Astrocyte (in vitro differentiated cells and primary cell): ENCODE measurements around the gene SKAP2. TPM values are rescaled to one million over a fixed set of nuclear protein-coding genes. Genes with fewer than 3 reads are reported as not detected.

Source experiments
- DNase-seq: peaks from one replicate; pipeline ENCODE4 v3.0.0-alpha.2; 2010; ENCODE audit warnings: low read depth
- FAIRE-seq: peaks from 2 replicates; lab custom pipeline; 2011; peaks lifted over from hg19 to GRCh38; lab: Jason Lieb, UNC
- H2AFZ ChIP-seq: 2 replicates; pipeline ENCODE4 v1.6.0; 2012; ENCODE audit warnings: low read depth, low read length, inconsistent platforms
- H3K27ac ChIP-seq: 2 replicates; pipeline ENCODE4 v1.5.1; 2011; ENCODE audit warnings: low read depth, low read length, inconsistent platforms
- H3K27me3 ChIP-seq: 2 replicates; pipeline ENCODE4 v1.6.0; 2011; ENCODE audit warnings: low read length, inconsistent platforms; ENCODE audit not compliant: insufficient read depth
- H3K36me3 ChIP-seq: 2 replicates; pipeline ENCODE4 v1.5.1; 2011; ENCODE audit warnings: low read length, inconsistent platforms; ENCODE audit not compliant: insufficient read depth
- H3K4me1 ChIP-seq: 2 replicates; pipeline ENCODE4 v1.5.1; 2011; ENCODE audit warnings: low read length, inconsistent platforms; ENCODE audit not compliant: insufficient read depth
- H3K4me2 ChIP-seq: 2 replicates; pipeline ENCODE4 v1.6.0; 2012; ENCODE audit warnings: low read length, inconsistent platforms
- H3K4me3 ChIP-seq: 2 replicates; pipeline ENCODE4 v1.5.1; 2011; ENCODE audit warnings: low read depth, mild to moderate bottlenecking, low read length, inconsistent platforms; ENCODE audit not compliant: insufficient read depth
- H3K79me2 ChIP-seq: 2 replicates; pipeline ENCODE4 v1.6.0; 2012; ENCODE audit warnings: mild to moderate bottlenecking, low read length, inconsistent platforms; ENCODE audit not compliant: insufficient read depth
- H3K9ac ChIP-seq: 2 replicates; pipeline ENCODE4 v1.6.0; 2012; ENCODE audit warnings: mild to moderate bottlenecking, low read length, inconsistent platforms
- H3K9me3 ChIP-seq: 2 replicates; pipeline ENCODE4 v1.5.1; 2012; ENCODE audit warnings: low read depth, mild to moderate bottlenecking, low read length, inconsistent platforms; ENCODE audit not compliant: insufficient read depth
- H4K20me1 ChIP-seq: 2 replicates; pipeline ENCODE4 v1.6.0; 2012; ENCODE audit warnings: low read length, inconsistent platforms; ENCODE audit not compliant: insufficient read depth
- H3K27ac Mint-ChIP-seq: one replicate; pipeline ENCODE4 v1.8.0; 2021; ENCODE audit warnings: mild to moderate bottlenecking, mixed read lengths; ENCODE audit not compliant: unreplicated experiment
- H3K27me3 Mint-ChIP-seq: one replicate; pipeline ENCODE4 v1.8.0; 2021; ENCODE audit warnings: low read depth, mixed read lengths; ENCODE audit not compliant: unreplicated experiment
- H3K36me3 Mint-ChIP-seq: one replicate; pipeline ENCODE4 v1.8.0; 2021; ENCODE audit warnings: low read depth, mixed read lengths; ENCODE audit not compliant: unreplicated experiment
- H3K4me1 Mint-ChIP-seq: one replicate; pipeline ENCODE4 v1.8.0; 2021; ENCODE audit warnings: low read depth, mixed read lengths; ENCODE audit not compliant: unreplicated experiment
- H3K4me3 Mint-ChIP-seq: one replicate; pipeline ENCODE4 v1.8.0; 2021; ENCODE audit warnings: mild to moderate bottlenecking, moderate library complexity, mixed read lengths; ENCODE audit not compliant: unreplicated experiment
- H3K9me3 Mint-ChIP-seq: one replicate; pipeline ENCODE4 v1.8.0; 2021; ENCODE audit warnings: mild to moderate bottlenecking, mixed read lengths; ENCODE audit not compliant: unreplicated experiment
- EZH2 ChIP-seq: IDR thresholded peaks from 2 replicates; pipeline ENCODE4 v1.6.1; 2012; ENCODE audit warnings: mild to moderate bottlenecking, low read length, inconsistent platforms; ENCODE audit not compliant: insufficient read depth
- total RNA-seq: library from RNA; stranded (reverse); gene quantifications from 2 replicates; pipeline ENCODE4 v1.2.1, GENCODE V29; 2021
- TF ChIP-seq, protein P1 (sequence below): IDR thresholded peaks from 2 replicates; pipeline ENCODE4 v1.5.1; 2011; ENCODE audit warnings: low read depth, mild to moderate bottlenecking, inconsistent platforms, low read length, moderate library complexity; ENCODE audit not compliant: insufficient read depth

SKAP2 gene
- total RNA-seq, 1 donor from 2014 or later = 10.1 TPM

DNA sequence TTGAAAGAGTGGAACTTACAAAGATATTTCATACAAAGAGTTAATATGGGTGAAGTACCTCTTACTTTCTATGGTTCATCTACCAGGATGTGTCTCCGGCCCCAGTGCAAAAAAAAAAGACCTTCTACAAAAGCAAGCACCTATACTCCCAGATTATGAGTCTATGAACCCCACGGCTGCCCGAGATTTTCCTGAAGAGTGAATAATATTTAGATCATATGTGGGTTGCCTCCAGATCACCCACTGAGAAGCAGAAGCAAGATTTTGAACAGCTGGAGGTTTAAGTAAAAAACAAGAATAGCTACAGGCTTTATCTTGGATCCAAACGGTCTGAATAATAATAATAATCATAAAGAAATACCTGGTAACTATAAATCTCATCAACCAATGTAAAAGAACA, 207.7 kb downstream of the SKAP2 start:
- H3K27ac ChIP-seq = no peak overlapping the region
- H3K36me3 Mint-ChIP-seq = no peaks in the 10 kb centered on the region
- H3K36me3 ChIP-seq = no peaks in the 10 kb centered on the region
- H3K4me1 Mint-ChIP-seq = peaks cover 8% of the 10 kb centered on the region
- H2AFZ ChIP-seq = no peak overlapping the region
- H3K79me2 ChIP-seq = no peaks in the 10 kb centered on the region
- no peaks in the 10 kb centered on the region for H3K4me1 ChIP-seq
- no peak overlapping the region for H3K27ac Mint-ChIP-seq
- FAIRE-seq = no peak
- H3K27me3 Mint-ChIP-seq = peaks cover 1% of the 10 kb centered on the region
- H3K9me3 Mint-ChIP-seq = no peaks in the 10 kb centered on the region
- DNase-seq = no peak
- H4K20me1 ChIP-seq = no peaks in the 10 kb centered on the region
- H3K4me3 ChIP-seq = no peak overlapping the region
- no peak overlapping the region for H3K4me2 ChIP-seq
- peaks cover 43% of the 10 kb centered on the region for H3K27me3 ChIP-seq
- TF ChIP-seq, protein P1, sequence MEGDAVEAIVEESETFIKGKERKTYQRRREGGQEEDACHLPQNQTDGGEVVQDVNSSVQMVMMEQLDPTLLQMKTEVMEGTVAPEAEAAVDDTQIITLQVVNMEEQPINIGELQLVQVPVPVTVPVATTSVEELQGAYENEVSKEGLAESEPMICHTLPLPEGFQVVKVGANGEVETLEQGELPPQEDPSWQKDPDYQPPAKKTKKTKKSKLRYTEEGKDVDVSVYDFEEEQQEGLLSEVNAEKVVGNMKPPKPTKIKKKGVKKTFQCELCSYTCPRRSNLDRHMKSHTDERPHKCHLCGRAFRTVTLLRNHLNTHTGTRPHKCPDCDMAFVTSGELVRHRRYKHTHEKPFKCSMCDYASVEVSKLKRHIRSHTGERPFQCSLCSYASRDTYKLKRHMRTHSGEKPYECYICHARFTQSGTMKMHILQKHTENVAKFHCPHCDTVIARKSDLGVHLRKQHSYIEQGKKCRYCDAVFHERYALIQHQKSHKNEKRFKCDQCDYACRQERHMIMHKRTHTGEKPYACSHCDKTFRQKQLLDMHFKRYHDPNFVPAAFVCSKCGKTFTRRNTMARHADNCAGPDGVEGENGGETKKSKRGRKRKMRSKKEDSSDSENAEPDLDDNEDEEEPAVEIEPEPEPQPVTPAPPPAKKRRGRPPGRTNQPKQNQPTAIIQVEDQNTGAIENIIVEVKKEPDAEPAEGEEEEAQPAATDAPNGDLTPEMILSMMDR = no peak
- no peak for TF ChIP-seq EZH2
- no peaks in the 10 kb centered on the region for H3K9me3 ChIP-seq
- no peak overlapping the region for H3K9ac ChIP-seq
- no peak overlapping the region for H3K4me3 Mint-ChIP-seq

DNA sequence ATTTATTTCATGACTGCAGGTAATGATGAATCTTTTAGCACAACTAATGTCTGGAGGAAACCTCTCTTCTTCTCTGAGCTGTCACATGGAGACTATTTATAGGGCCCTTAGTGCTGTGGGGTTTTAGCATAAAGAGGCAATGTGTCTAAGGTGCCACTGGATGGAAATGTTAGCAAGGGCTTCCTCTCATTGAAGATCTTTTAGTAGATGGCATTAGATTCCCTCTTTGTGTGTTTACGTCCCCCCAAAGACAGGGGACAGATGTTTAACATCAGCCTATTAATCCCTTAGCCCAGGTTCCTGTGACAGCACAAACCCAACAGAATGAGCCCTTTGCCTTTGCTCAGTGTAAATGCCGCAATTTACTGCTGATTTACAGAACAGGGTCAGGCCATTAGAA, 208.6 kb downstream of the SKAP2 start:
- Histone ChIP-seq H3K4me1 (no peaks in the 10 kb centered on the region), H3K4me2 (no peak overlapping the region), H3K36me3 (no peaks in the 10 kb centered on the region), H3K9me3 (no peaks in the 10 kb centered on the region), H3K27me3 (peaks cover 38% of the 10 kb centered on the region), H3K4me3 (no peak overlapping the region), H3K9ac (no peak overlapping the region), H4K20me1 (no peaks in the 10 kb centered on the region), H3K79me2 (no peaks in the 10 kb centered on the region), H3K27ac (no peak overlapping the region), H2AFZ (no peak overlapping the region)
- H3K36me3 Mint-ChIP-seq = no peaks in the 10 kb centered on the region
- FAIRE-seq (no peak), DNase-seq (no peak)
- TF ChIP-seq EZH2 = no peak
- TF ChIP-seq, protein P1 = no peak
- no peak overlapping the region for H3K4me3 Mint-ChIP-seq
- no peak overlapping the region for H3K27ac Mint-ChIP-seq
- H3K9me3 Mint-ChIP-seq = no peaks in the 10 kb centered on the region
- peaks cover 8% of the 10 kb centered on the region for H3K4me1 Mint-ChIP-seq
- H3K27me3 Mint-ChIP-seq = no peaks in the 10 kb centered on the region

GRCh38 chr7:26653430-26654399, 210.7 kb downstream of the SKAP2 start:
- peaks cover 2% of the 10 kb centered on the region for H3K27me3 Mint-ChIP-seq
- Histone ChIP-seq H3K4me2 (no peak overlapping the region), H2AFZ (no peak overlapping the region), H3K9ac (no peak overlapping the region), H3K27ac (no peak overlapping the region), H3K4me1 (no peaks in the 10 kb centered on the region), H3K27me3 (peaks cover 34% of the 10 kb centered on the region), H3K9me3 (no peaks in the 10 kb centered on the region), H3K4me3 (no peak overlapping the region), H3K79me2 (no peaks in the 10 kb centered on the region), H4K20me1 (no peaks in the 10 kb centered on the region), H3K36me3 (no peaks in the 10 kb centered on the region)
- H3K9me3 Mint-ChIP-seq = no peaks in the 10 kb centered on the region
- H3K4me3 Mint-ChIP-seq = no peak overlapping the region
- DNase-seq (no peak), FAIRE-seq (no peak)
- no peak overlapping the region for H3K27ac Mint-ChIP-seq
- no peaks in the 10 kb centered on the region for H3K36me3 Mint-ChIP-seq
- TF ChIP-seq, protein P1 = no peak
- TF ChIP-seq EZH2 = no peak
- peaks cover 11% of the 10 kb centered on the region for H3K4me1 Mint-ChIP-seq
